ENCODE measurements around the gene MRTFB. TPM values are rescaled to one million over a fixed set of nuclear protein-coding genes. Genes with fewer than 3 reads are reported as not detected.

MRTFB gene
- total RNA-seq, 1 experiment from 2014 or later: 71.5 TPM

DNA sequence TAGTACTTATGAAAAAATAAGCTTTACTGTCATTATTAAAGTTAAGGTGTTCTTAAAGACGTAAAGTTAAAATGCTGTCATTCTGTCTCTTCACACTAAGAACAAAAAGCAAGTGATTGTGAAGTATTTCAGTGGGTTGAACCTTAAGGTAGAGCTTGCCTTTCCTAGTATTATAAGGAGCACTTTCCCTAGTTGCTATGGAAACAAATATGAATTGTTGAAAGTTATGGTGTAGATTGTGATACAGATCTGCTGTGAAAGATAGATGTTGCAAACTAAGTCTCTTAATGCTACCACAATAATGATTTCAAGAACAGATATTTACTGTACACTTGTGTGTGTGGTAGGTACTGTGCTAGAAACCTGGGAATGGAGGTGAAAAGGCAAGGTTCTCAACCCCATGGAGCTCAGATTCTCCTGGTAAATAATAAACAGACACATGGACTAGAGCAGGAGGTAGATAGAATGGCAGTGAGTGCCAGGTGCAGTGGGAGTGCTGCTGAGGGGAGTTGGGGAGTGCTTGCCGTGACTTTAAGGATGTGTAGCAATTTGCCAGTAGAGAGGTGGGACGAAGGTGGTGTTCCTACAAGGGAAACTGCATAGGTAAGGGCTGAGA is 34.7 kb downstream of the MRTFB start:
- Histone ChIP-seq H3K4me3 (no peak overlapping the region), H3K4me1 (replicated peaks; ENCODE audit: insufficient read depth) (peaks cover 29% of the 10 kb centered on the region), H3K36me3 (ENCODE audit: low read depth) (no peaks in the 10 kb centered on the region), H3F3A (ENCODE audit: insufficient read depth, low read depth) (no peaks in the 10 kb centered on the region), H3K9me3 (ENCODE audit: insufficient read depth, low read depth) (no peaks in the 10 kb centered on the region), H2AFZ (no peak overlapping the region), H3K27ac (no peak overlapping the region), H3K4me2 (no peak overlapping the region), H4K20me1 (ENCODE audit: insufficient read depth) (no peaks in the 10 kb centered on the region), H3K27me3 (ENCODE audit: insufficient read depth, low read depth) (no peaks in the 10 kb centered on the region), H3K79me2 (ENCODE audit: low read depth) (peaks cover 94% of the 10 kb centered on the region), H3K9me2 (ENCODE audit: insufficient read depth) (no peaks in the 10 kb centered on the region)
- CTCF ChIA-PET: no interaction called here
- intact Hi-C loops (cut with micrococcal nuclease; ENCODE audit: unreplicated experiment): no loop called here
- DNase-seq: no peak
- no TSS peak for BruUV-seq (replicated peaks)
- TF ChIP-seq, protein P1, sequence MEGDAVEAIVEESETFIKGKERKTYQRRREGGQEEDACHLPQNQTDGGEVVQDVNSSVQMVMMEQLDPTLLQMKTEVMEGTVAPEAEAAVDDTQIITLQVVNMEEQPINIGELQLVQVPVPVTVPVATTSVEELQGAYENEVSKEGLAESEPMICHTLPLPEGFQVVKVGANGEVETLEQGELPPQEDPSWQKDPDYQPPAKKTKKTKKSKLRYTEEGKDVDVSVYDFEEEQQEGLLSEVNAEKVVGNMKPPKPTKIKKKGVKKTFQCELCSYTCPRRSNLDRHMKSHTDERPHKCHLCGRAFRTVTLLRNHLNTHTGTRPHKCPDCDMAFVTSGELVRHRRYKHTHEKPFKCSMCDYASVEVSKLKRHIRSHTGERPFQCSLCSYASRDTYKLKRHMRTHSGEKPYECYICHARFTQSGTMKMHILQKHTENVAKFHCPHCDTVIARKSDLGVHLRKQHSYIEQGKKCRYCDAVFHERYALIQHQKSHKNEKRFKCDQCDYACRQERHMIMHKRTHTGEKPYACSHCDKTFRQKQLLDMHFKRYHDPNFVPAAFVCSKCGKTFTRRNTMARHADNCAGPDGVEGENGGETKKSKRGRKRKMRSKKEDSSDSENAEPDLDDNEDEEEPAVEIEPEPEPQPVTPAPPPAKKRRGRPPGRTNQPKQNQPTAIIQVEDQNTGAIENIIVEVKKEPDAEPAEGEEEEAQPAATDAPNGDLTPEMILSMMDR (conservative IDR thresholded peaks at IDR 0.05): no peak
- TF ChIP-seq EZH2 (IDR thresholded peaks at IDR 0.05; ENCODE audit: low read depth): no peak
- POLR2A ChIA-PET (ENCODE audit: unreplicated experiment): no interaction called here

DNA sequence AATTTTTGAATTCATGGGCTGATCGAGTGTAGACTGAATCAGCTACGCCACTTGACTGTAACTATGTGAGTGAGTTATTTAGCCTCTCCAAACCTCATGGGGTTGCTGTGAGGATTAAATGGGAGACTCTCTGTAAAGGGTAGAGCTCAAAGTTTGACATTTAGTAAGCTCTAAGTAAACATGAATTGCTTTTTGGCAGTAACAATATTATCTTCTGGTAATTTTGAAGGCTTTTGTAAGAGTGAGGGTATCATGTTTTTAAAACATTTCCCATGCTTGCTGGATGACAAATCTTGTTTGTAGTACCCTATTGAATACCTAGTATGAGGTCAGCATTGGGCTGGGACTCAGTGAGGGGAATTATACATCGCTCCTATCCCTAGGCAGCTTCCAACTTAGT is 35.3 kb downstream of the MRTFB start:
- CTCF ChIA-PET: no interaction called here
- BruUV-seq (replicated peaks): no TSS peak
- no peaks in the 10 kb centered on the region for H4K20me1 ChIP-seq (ENCODE audit: insufficient read depth)

GRCh38 chr16:14106961-14107360 is 35.8 kb downstream of the MRTFB start:
- ChIA-PET POLR2A (ENCODE audit: unreplicated experiment) (no interaction called here), CTCF (no interaction called here)
- intact Hi-C loops (cut with micrococcal nuclease; ENCODE audit: unreplicated experiment): no loop called here
- H3K4me3 ChIP-seq: no peak overlapping the region
- DNase-seq: no peak
- BruUV-seq (replicated peaks): no TSS peak
- no peaks in the 10 kb centered on the region for H3K27me3 ChIP-seq (ENCODE audit: insufficient read depth, low read depth)
- H3K36me3 ChIP-seq (ENCODE audit: low read depth): no peaks in the 10 kb centered on the region
- H3K4me2 ChIP-seq: no peak overlapping the region
- no peak for TF ChIP-seq EZH2 (IDR thresholded peaks at IDR 0.05; ENCODE audit: low read depth)
- TF ChIP-seq, protein P1 (conservative IDR thresholded peaks at IDR 0.05): no peak
- H3K9me2 ChIP-seq (ENCODE audit: insufficient read depth): no peaks in the 10 kb centered on the region
- no peaks in the 10 kb centered on the region for H4K20me1 ChIP-seq (ENCODE audit: insufficient read depth)
- no peak overlapping the region for H2AFZ ChIP-seq
- H3K27ac ChIP-seq: no peak overlapping the region
- peaks cover 93% of the 10 kb centered on the region for H3K79me2 ChIP-seq (ENCODE audit: low read depth)
- H3K4me1 ChIP-seq (replicated peaks; ENCODE audit: insufficient read depth): peaks cover 24% of the 10 kb centered on the region
- H3F3A ChIP-seq (ENCODE audit: insufficient read depth, low read depth): no peaks in the 10 kb centered on the region
- H3K9me3 ChIP-seq (ENCODE audit: insufficient read depth, low read depth): no peaks in the 10 kb centered on the region

More for the DNA sequence above, 35.3 kb downstream of the MRTFB start:
- H3K36me3 ChIP-seq (ENCODE audit: low read depth): no peaks in the 10 kb centered on the region
- H3K27ac ChIP-seq: no peak overlapping the region
- POLR2A ChIA-PET (ENCODE audit: unreplicated experiment): no interaction called here
- TF ChIP-seq EZH2 (IDR thresholded peaks at IDR 0.05; ENCODE audit: low read depth): no peak
- TF ChIP-seq, protein P1 (conservative IDR thresholded peaks at IDR 0.05): no peak
- H3K79me2 ChIP-seq (ENCODE audit: low read depth): peaks cover 93% of the 10 kb centered on the region
- intact Hi-C loops (cut with micrococcal nuclease; ENCODE audit: unreplicated experiment): no loop called here
- H3F3A ChIP-seq (ENCODE audit: insufficient read depth, low read depth): no peaks in the 10 kb centered on the region
- DNase-seq: no peak
- H3K9me2 ChIP-seq (ENCODE audit: insufficient read depth): no peaks in the 10 kb centered on the region
- no peak overlapping the region for H2AFZ ChIP-seq
- no peak overlapping the region for H3K4me3 ChIP-seq
- H3K4me2 ChIP-seq: no peak overlapping the region
- H3K27me3 ChIP-seq (ENCODE audit: insufficient read depth, low read depth): no peaks in the 10 kb centered on the region
- no peaks in the 10 kb centered on the region for H3K9me3 ChIP-seq (ENCODE audit: insufficient read depth, low read depth)
- peaks cover 29% of the 10 kb centered on the region for H3K4me1 ChIP-seq (replicated peaks; ENCODE audit: insufficient read depth)

Data from PC-9 (cell line).